ENCODE data around the gene BUD13.

Gene BUD13

GRCh38 chr11:116772443-116773202 is at the start of gene BUD13:
BUD13 (minus strand) TSS chr11:116772987; CDS start chr11:116772964, 23 bp downstream.
- no peak within 1 kb of the TSS for H3K27ac ChIP-seq (ENCODE audit: low read length)
- DNase-seq (ENCODE audit: low read depth, low spot score), result peak; percentile 74
- H3K9me3 ChIP-seq (ENCODE audit: control insufficient read depth, insufficient read depth, low read length), result no peaks in the 10 kb centered on the region
- H3K27me3 ChIP-seq (ENCODE audit: control insufficient read depth, insufficient read depth, low read length), result no peaks in the 10 kb centered on the region
- H3K36me3 ChIP-seq (ENCODE audit: control insufficient read depth, insufficient read depth, low read length), result no peaks in the 10 kb centered on the region; the same call in 1 of the 2 replicates
- H3K4me1 ChIP-seq (ENCODE audit: control insufficient read depth, insufficient read depth, low read length), result no peaks in the 10 kb centered on the region; the same call in 1 of the 2 replicates
- WGBS (ENCODE audit: insufficient coverage, insufficient read length), result no CpG with 5 or more reads among the region's 73 CpGs
- H3K4me3 ChIP-seq (ENCODE audit: low read length), result peak within 1 kb of the TSS; percentile 68

GRCh38 chr11:116822575-116822974 is 49.8 kb upstream of the BUD13 start:
- no CpG with 5 or more reads among the region's 5 CpGs for WGBS (ENCODE audit: insufficient coverage, insufficient read length)

GRCh38 chr11:116821050-116821918 is 48.5 kb upstream of the BUD13 start:
- Histone ChIP-seq H3K27me3 (ENCODE audit: control insufficient read depth, insufficient read depth, low read length) (no peaks in the 10 kb centered on the region), H3K27ac (ENCODE audit: low read length) (no peak overlapping the region), H3K36me3 (ENCODE audit: control insufficient read depth, insufficient read depth, low read length) (no peaks in the 10 kb centered on the region), H3K4me1 (ENCODE audit: control insufficient read depth, insufficient read depth, low read length) (no peaks in the 10 kb centered on the region; the same call in 1 of the 2 replicates), H3K9me3 (ENCODE audit: control insufficient read depth, insufficient read depth, low read length) (no peaks in the 10 kb centered on the region), H3K4me3 (ENCODE audit: low read length) (no peak overlapping the region)
- no peak for DNase-seq (ENCODE audit: low read depth, low spot score)
- WGBS (ENCODE audit: insufficient coverage, insufficient read length), result no CpG with 5 or more reads among the region's 51 CpGs

More at GRCh38 chr11:116822575-116822974, 49.8 kb upstream of the BUD13 start:
- no peaks in the 10 kb centered on the region for H3K27me3 ChIP-seq (ENCODE audit: control insufficient read depth, insufficient read depth, low read length)
- H3K27ac ChIP-seq (ENCODE audit: low read length), result no peak overlapping the region
- H3K4me1 ChIP-seq (ENCODE audit: control insufficient read depth, insufficient read depth, low read length), result no peaks in the 10 kb centered on the region; the same call in 1 of the 2 replicates
- no peak overlapping the region for H3K4me3 ChIP-seq (ENCODE audit: low read length)
- no peak for DNase-seq (ENCODE audit: low read depth, low spot score)
- no peaks in the 10 kb centered on the region for H3K36me3 ChIP-seq (ENCODE audit: control insufficient read depth, insufficient read depth, low read length)
- no peaks in the 10 kb centered on the region for H3K9me3 ChIP-seq (ENCODE audit: control insufficient read depth, insufficient read depth, low read length)

- no peak overlapping the region for H3K27ac ChIP-seq (ENCODE audit: low read length)
- no peaks in the 10 kb centered on the region; the same call in 1 of the 2 replicates for H3K4me1 ChIP-seq (ENCODE audit: control insufficient read depth, insufficient read depth, low read length)
Measured at GRCh38 chr11:116819049-116819448, 46.3 kb upstream of the BUD13 start.

GRCh38 chr11:116814502-116814901 is 41.7 kb upstream of the BUD13 start:
- H3K4me1 ChIP-seq (ENCODE audit: control insufficient read depth, insufficient read depth, low read length), result no peaks in the 10 kb centered on the region; the same call in 1 of the 2 replicates
- H3K27me3 ChIP-seq (ENCODE audit: control insufficient read depth, insufficient read depth, low read length), result no peaks in the 10 kb centered on the region
- no peak overlapping the region for H3K27ac ChIP-seq (ENCODE audit: low read length)

More at GRCh38 chr11:116819049-116819448, 46.3 kb upstream of the BUD13 start:
- Histone ChIP-seq H3K36me3 (ENCODE audit: control insufficient read depth, insufficient read depth, low read length) (no peaks in the 10 kb centered on the region), H3K9me3 (ENCODE audit: control insufficient read depth, insufficient read depth, low read length) (no peaks in the 10 kb centered on the region), H3K4me3 (ENCODE audit: low read length) (no peak overlapping the region), H3K27me3 (ENCODE audit: control insufficient read depth, insufficient read depth, low read length) (no peaks in the 10 kb centered on the region)
- DNase-seq (ENCODE audit: low read depth, low spot score), result no peak
- WGBS (ENCODE audit: insufficient coverage, insufficient read length), result no CpG with 5 or more reads among the region's 9 CpGs

GRCh38 chr11:116813781-116814471 is 41.1 kb upstream of the BUD13 start:
- Histone ChIP-seq H3K27me3 (ENCODE audit: control insufficient read depth, insufficient read depth, low read length) (no peaks in the 10 kb centered on the region), H3K4me1 (ENCODE audit: control insufficient read depth, insufficient read depth, low read length) (no peaks in the 10 kb centered on the region; the same call in 1 of the 2 replicates), H3K27ac (ENCODE audit: low read length) (no peak overlapping the region), H3K4me3 (ENCODE audit: low read length) (no peak overlapping the region), H3K36me3 (ENCODE audit: control insufficient read depth, insufficient read depth, low read length) (no peaks in the 10 kb centered on the region), H3K9me3 (ENCODE audit: control insufficient read depth, insufficient read depth, low read length) (no peaks in the 10 kb centered on the region)
- WGBS (ENCODE audit: insufficient coverage, insufficient read length), result no CpG with 5 or more reads among the region's 5 CpGs
- DNase-seq (ENCODE audit: low read depth, low spot score), result no peak

More at GRCh38 chr11:116814502-116814901, 41.7 kb upstream of the BUD13 start:
- Histone ChIP-seq H3K36me3 (ENCODE audit: control insufficient read depth, insufficient read depth, low read length) (no peaks in the 10 kb centered on the region), H3K9me3 (ENCODE audit: control insufficient read depth, insufficient read depth, low read length) (no peaks in the 10 kb centered on the region), H3K4me3 (ENCODE audit: low read length) (no peak overlapping the region)
- WGBS (ENCODE audit: insufficient coverage, insufficient read length), result no CpG with 5 or more reads among the region's 6 CpGs
- no peak for DNase-seq (ENCODE audit: low read depth, low spot score)

- Histone ChIP-seq H3K27me3 (ENCODE audit: control insufficient read depth, insufficient read depth, low read length) (no peaks in the 10 kb centered on the region), H3K9me3 (ENCODE audit: control insufficient read depth, insufficient read depth, low read length) (no peaks in the 10 kb centered on the region), H3K4me1 (ENCODE audit: control insufficient read depth, insufficient read depth, low read length) (no peaks in the 10 kb centered on the region; the same call in 1 of the 2 replicates), H3K27ac (ENCODE audit: low read length) (no peak overlapping the region), H3K4me3 (ENCODE audit: low read length) (no peak overlapping the region), H3K36me3 (ENCODE audit: control insufficient read depth, insufficient read depth, low read length) (no peaks in the 10 kb centered on the region)
- no peak for DNase-seq (ENCODE audit: low read depth, low spot score)
- WGBS (ENCODE audit: insufficient coverage, insufficient read length), result no CpG with 5 or more reads among the region's 1 CpG
Measured at GRCh38 chr11:116813170-116813569, 40.4 kb upstream of the BUD13 start.

- no peaks in the 10 kb centered on the region; the same call in 1 of the 2 replicates for H3K4me1 ChIP-seq (ENCODE audit: control insufficient read depth, insufficient read depth, low read length)
- WGBS (ENCODE audit: insufficient coverage, insufficient read length), result no CpG with 5 or more reads among the region's 4 CpGs
Measured at GRCh38 chr11:116812109-116812508, 39.3 kb upstream of the BUD13 start.

GRCh38 chr11:116811194-116811593 is 38.4 kb upstream of the BUD13 start:
- Histone ChIP-seq H3K36me3 (ENCODE audit: control insufficient read depth, insufficient read depth, low read length) (no peaks in the 10 kb centered on the region), H3K9me3 (ENCODE audit: control insufficient read depth, insufficient read depth, low read length) (no peaks in the 10 kb centered on the region), H3K27ac (ENCODE audit: low read length) (no peak overlapping the region), H3K27me3 (ENCODE audit: control insufficient read depth, insufficient read depth, low read length) (no peaks in the 10 kb centered on the region), H3K4me3 (ENCODE audit: low read length) (no peak overlapping the region), H3K4me1 (ENCODE audit: control insufficient read depth, insufficient read depth, low read length) (no peaks in the 10 kb centered on the region)
- no CpG with 5 or more reads among the region's 3 CpGs for WGBS (ENCODE audit: insufficient coverage, insufficient read length)
- no peak for DNase-seq (ENCODE audit: low read depth, low spot score)

More at GRCh38 chr11:116812109-116812508, 39.3 kb upstream of the BUD13 start:
- H3K4me3 ChIP-seq (ENCODE audit: low read length), result no peak overlapping the region
- no peaks in the 10 kb centered on the region for H3K36me3 ChIP-seq (ENCODE audit: control insufficient read depth, insufficient read depth, low read length)
- no peak overlapping the region for H3K27ac ChIP-seq (ENCODE audit: low read length)
- H3K9me3 ChIP-seq (ENCODE audit: control insufficient read depth, insufficient read depth, low read length), result no peaks in the 10 kb centered on the region
- no peak for DNase-seq (ENCODE audit: low read depth, low spot score)
- no peaks in the 10 kb centered on the region for H3K27me3 ChIP-seq (ENCODE audit: control insufficient read depth, insufficient read depth, low read length)
